RWPE2 (cell line): ENCODE data around the gene ZBTB2.

Experiments used
- ATAC-seq: fragments of 200-7000 bp; cut with Tn5 transposase; 3 replicates; pipeline ENCODE4 v1.9.1; 2021; ENCODE audit warnings: low read depth
- DNase-seq: peaks from one replicate; pipeline ENCODE4 v3.0.0-alpha.2; 2020; ENCODE audit warnings: low spot score
- H3K27ac ChIP-seq: fragments of 450-650 bp; 2 replicates; pipeline ENCODE4 v1.5.1; 2017; ENCODE audit warnings: mild to moderate bottlenecking; ENCODE audit not compliant: poor library complexity, severe bottlenecking
- H3K27me3 ChIP-seq: fragments of 250-450 bp; sonication (Bioruptor Pico); 2 replicates; pipeline ENCODE4 v1.5.1; 2021; ENCODE audit warnings: mild to moderate bottlenecking, moderate library complexity; ENCODE audit not compliant: insufficient read depth, poor library complexity, severe bottlenecking
- H3K36me3 ChIP-seq: fragments of 250-450 bp; sonication (Bioruptor Pico); 2 replicates; pipeline ENCODE4 v1.5.1; 2020; ENCODE audit warnings: low read depth, mild to moderate bottlenecking, moderate library complexity
- H3K4me1 ChIP-seq: fragments of 250-450 bp; sonication (Bioruptor Pico); 2 replicates; pipeline ENCODE4 v1.5.1; 2021; ENCODE audit warnings: mild to moderate bottlenecking, moderate library complexity; ENCODE audit not compliant: insufficient read depth, poor library complexity, severe bottlenecking
- H3K4me3 ChIP-seq: fragments of 250-450 bp; sonication (Bioruptor Pico); 2 replicates; pipeline ENCODE4 v1.5.1; 2021; ENCODE audit warnings: mild to moderate bottlenecking, moderate library complexity; ENCODE audit not compliant: severe bottlenecking
- H3K9me3 ChIP-seq: fragments of 250-450 bp; sonication (Bioruptor Pico); 2 replicates; pipeline ENCODE4 v1.5.1; 2021; ENCODE audit warnings: mild to moderate bottlenecking, moderate library complexity; ENCODE audit not compliant: severe bottlenecking
- TF ChIP-seq, protein P1 (sequence below): fragments of 450-650 bp; IDR thresholded peaks from one replicate; pipeline ENCODE4 v1.5.1; 2017; ENCODE audit warnings: mild to moderate bottlenecking, moderate library complexity; ENCODE audit not compliant: poor library complexity, severe bottlenecking

ZBTB2 gene

DNA sequence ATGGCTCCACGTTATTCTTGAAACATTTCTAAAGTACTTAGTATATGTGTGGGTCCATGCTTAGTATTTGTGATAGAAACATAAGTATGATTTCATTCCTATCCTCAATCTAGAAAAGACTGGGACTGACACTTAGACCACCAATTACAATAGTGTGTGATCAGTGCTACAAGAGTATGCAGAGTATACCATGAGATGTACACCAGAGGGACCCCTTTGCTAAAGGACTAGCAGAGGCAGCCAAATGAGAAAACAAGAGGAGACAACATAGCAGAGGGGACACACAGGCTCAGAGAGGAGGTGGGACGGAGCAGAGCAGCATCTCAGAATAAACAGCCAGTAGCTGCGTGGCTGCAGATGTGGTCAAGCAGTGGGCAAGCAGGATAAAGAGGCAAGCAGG is 39.5 kb upstream of the ZBTB2 start:
- no peak for ATAC-seq
- H3K9me3 ChIP-seq, result no peaks in the 10 kb centered on the region
- H3K4me3 ChIP-seq, result no peak overlapping the region
- no peaks in the 10 kb centered on the region for H3K4me1 ChIP-seq
- peaks cover 84% of the 10 kb centered on the region for H3K36me3 ChIP-seq
- H3K27me3 ChIP-seq, result no peaks in the 10 kb centered on the region
- DNase-seq, result no peak
- TF ChIP-seq, protein P1, sequence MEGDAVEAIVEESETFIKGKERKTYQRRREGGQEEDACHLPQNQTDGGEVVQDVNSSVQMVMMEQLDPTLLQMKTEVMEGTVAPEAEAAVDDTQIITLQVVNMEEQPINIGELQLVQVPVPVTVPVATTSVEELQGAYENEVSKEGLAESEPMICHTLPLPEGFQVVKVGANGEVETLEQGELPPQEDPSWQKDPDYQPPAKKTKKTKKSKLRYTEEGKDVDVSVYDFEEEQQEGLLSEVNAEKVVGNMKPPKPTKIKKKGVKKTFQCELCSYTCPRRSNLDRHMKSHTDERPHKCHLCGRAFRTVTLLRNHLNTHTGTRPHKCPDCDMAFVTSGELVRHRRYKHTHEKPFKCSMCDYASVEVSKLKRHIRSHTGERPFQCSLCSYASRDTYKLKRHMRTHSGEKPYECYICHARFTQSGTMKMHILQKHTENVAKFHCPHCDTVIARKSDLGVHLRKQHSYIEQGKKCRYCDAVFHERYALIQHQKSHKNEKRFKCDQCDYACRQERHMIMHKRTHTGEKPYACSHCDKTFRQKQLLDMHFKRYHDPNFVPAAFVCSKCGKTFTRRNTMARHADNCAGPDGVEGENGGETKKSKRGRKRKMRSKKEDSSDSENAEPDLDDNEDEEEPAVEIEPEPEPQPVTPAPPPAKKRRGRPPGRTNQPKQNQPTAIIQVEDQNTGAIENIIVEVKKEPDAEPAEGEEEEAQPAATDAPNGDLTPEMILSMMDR, result peak; percentile 9
- no peak overlapping the region for H3K27ac ChIP-seq

DNA sequence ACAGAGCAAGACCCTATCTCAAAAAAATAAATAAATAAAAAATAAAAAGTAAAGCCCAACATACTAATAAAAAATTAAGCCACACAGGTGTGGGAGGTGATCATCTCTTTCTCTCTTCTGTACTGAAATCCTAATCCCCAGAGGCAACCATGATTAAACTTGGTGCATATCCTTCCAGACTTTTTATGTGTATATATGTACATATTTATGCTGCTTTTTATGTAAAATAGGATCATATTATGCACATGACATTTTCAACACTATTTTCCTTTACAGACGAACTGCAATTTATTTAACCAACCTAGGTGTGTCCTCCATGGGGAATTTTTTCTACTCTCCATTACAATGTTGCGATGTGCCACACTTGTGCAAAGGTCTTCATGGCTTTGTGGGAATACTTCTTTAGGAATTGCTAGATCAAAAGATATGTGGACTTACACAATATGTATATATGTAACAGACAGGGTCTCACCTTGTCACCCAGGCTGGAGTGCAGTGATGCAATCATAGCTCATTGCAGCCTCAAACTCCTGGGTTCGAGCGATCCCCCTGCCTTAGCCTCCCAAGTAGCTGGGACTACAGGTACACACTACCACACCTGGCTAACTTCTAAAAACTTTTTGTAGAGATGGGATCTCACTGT is 36.9 kb upstream of the ZBTB2 start:
- H3K27me3 ChIP-seq, result no peaks in the 10 kb centered on the region
- DNase-seq, result no peak

DNA sequence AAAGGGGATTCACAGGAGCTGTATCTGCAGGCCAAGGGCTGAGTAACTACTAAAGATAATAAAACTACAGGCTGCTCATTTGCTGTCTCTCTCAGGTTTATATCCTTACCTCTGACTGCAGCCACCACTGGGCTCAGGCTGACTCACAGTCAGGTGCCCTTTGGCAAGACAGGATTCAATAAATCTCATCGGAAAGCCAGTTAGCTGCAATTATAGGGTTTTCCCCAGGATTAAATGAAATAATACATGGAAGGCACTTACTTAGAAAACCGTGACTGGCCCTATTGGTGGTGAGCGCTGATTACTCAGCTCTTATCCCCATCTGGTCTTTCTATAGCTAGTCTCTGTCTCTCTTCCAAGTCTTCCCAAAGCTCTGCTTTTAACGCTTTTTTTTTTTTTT is 34.2 kb upstream of the ZBTB2 start:
- H3K36me3 ChIP-seq, result peaks cover 82% of the 10 kb centered on the region
- peak; percentile 45; the same call in 1 of the 3 replicates for ATAC-seq
- no peaks in the 10 kb centered on the region for H3K4me1 ChIP-seq
- DNase-seq, result no peak
- TF ChIP-seq, protein P1, result no peak
- H3K27me3 ChIP-seq, result no peaks in the 10 kb centered on the region
- no peak overlapping the region for H3K27ac ChIP-seq
- H3K4me3 ChIP-seq, result no peak overlapping the region
- H3K9me3 ChIP-seq, result no peaks in the 10 kb centered on the region

More for the DNA sequence above, 36.9 kb upstream of the ZBTB2 start:
- ATAC-seq, result no peak
- peaks cover 78% of the 10 kb centered on the region for H3K36me3 ChIP-seq
- no peak overlapping the region for H3K27ac ChIP-seq
- no peak overlapping the region for H3K4me3 ChIP-seq
- H3K4me1 ChIP-seq, result no peaks in the 10 kb centered on the region
- no peaks in the 10 kb centered on the region for H3K9me3 ChIP-seq
- TF ChIP-seq, protein P1, result no peak

DNA sequence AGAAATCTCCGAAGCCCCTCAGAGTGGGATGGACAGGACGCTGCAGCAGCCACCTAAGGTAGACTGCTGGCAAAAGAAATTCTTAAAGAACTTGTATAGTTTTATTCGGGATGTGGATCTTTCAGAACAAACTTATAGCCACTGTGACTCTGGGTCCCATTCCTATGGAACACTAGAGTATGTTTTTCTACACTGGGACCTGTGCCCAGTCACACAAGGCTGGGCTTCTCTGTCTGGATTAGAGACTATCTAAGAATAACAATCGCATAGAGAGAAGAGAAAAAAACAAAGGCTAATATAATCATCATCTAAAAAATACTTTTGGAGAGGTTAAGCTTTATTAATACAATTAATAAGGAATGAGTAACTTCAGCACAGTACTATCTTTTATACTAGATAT is 31.6 kb upstream of the ZBTB2 start:
- no peak for DNase-seq
- no peak for ATAC-seq
- peaks cover 76% of the 10 kb centered on the region for H3K36me3 ChIP-seq
- TF ChIP-seq, protein P1, result no peak
- H3K9me3 ChIP-seq, result no peaks in the 10 kb centered on the region
- H3K4me3 ChIP-seq, result no peak overlapping the region
- H3K4me1 ChIP-seq, result no peaks in the 10 kb centered on the region
- no peak overlapping the region for H3K27ac ChIP-seq
- H3K27me3 ChIP-seq, result no peaks in the 10 kb centered on the region

DNA sequence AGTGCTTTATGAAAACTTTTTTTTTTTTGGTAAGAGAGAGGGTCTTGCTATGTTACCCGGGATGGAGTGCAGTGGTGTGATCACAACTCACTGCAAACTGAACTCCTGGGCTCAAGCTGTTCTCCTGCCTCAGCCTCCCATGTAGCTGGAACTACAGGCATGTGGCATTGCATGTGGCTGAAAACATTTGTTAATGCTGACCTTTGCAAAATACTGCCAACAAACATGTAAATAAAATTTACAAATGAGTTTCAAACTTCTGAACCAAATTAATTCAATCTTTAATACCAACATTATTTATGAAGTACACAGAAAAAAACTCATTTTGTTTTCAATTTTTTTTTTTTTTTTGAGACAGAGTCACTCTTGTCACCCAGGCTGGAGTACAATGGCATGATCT is 26.1 kb upstream of the ZBTB2 start:
- H3K9me3 ChIP-seq, result no peaks in the 10 kb centered on the region
- TF ChIP-seq, protein P1, result no peak
- H3K4me1 ChIP-seq, result no peaks in the 10 kb centered on the region
- peaks cover 82% of the 10 kb centered on the region for H3K36me3 ChIP-seq
- ATAC-seq (no peak), DNase-seq (no peak)
- no peak overlapping the region for H3K4me3 ChIP-seq
- H3K27me3 ChIP-seq, result no peaks in the 10 kb centered on the region
- H3K27ac ChIP-seq, result no peak overlapping the region
